Heart left ventricle (tissue), 16 donors: ENCODE measurements around the gene ADARB1. TPM values are rescaled to one million over a fixed set of nuclear protein-coding genes. Genes with fewer than 3 reads are reported as not detected.
A peak's percentile ranks its signal among the peaks of the same experiment; 100 is the strongest.

Source experiments
- ATAC-seq, 4 donors: fragments of 200-7000 bp; cut with Tn5 transposase; one replicate each; pipeline ENCODE4 v1.9.1; 2020 to 2022; ENCODE audit warnings: moderate library complexity in 4 of 4, mild to moderate bottlenecking in 3 of 4, moderate number of reproducible peaks in 1 of 4
- DNase-seq, 5 donors: peaks; one replicate each; pipeline ENCODE4 v3.0.0-alpha.2; 2020
- H3K27ac ChIP-seq, 12 donors: fragments of 200-600 bp; sonication (generic) in 4 of 12; one replicate each; pipeline versions ENCODE4 v1.5.0 to v1.8.0; 2016 to 2022; ENCODE audit warnings: mild to moderate bottlenecking in 2 of 12
- H3K27me3 ChIP-seq, 9 donors: fragments of 200-600 bp; sonication (generic) in 2 of 9; one replicate each; pipeline versions ENCODE4 v1.5.1 to v1.8.0; 2016 to 2022; ENCODE audit warnings: mild to moderate bottlenecking in 3 of 9
- H3K36me3 ChIP-seq, 9 donors: fragments of 200-600 bp; sonication (generic) in 2 of 9; one replicate each; pipeline versions ENCODE4 v1.5.0 to v1.8.0; 2018 to 2022; ENCODE audit warnings: mild to moderate bottlenecking in 2 of 9
- H3K4me1 ChIP-seq, 12 donors: fragments of 200-600 bp; sonication (generic) in 4 of 12; one replicate each; pipeline versions ENCODE4 v1.5.0 to v1.8.0; 2016 to 2022; ENCODE audit warnings: mild to moderate bottlenecking in 3 of 12
- H3K4me3 ChIP-seq, 12 donors: fragments of 200-600 bp; sonication (generic) in 4 of 12; one replicate each; pipeline versions ENCODE4 v1.5.0 to v1.8.0; 2017 to 2022; ENCODE audit warnings: mild to moderate bottlenecking in 9 of 12, moderate library complexity in 4 of 12
- H3K9me3 ChIP-seq, 12 donors: fragments of 200-600 bp; sonication (generic) in 4 of 12; one replicate each; pipeline versions ENCODE4 v1.5.0 to v1.8.0; 2016 to 2022; ENCODE audit warnings: mild to moderate bottlenecking in 1 of 12
- POLR2A ChIP-seq, 2 donors: fragments of 450-650 bp; IDR thresholded peaks; one replicate each; pipeline ENCODE4 v1.6.1; 2017; ENCODE audit warnings: antibody characterized with exemption in 2 of 2, mild to moderate bottlenecking in 2 of 2, moderate library complexity in 2 of 2
- WGBS, 4 donors: extraction: QIAGEN DNeasy Blood & Tissue Kit in 2 of 4; methylation state at CpG; one replicate each; pipeline versions ENCODE4 v1.1.5 to v1.1.7; 2013 to 2018; 5-methylcytosine and 5-hydroxymethylcytosine counted together
- intact Hi-C, 10 donors: fragments of 100-400 bp; cut with DNase I; formaldehyde crosslinking; loops; one replicate each; pipeline versions ENCODE4 v1.11.1 to v1.14.2; 2022
- polyA plus RNA-seq, 2 donors: library from polyadenylated mRNA; stranded (reverse); fragments of 200-250 nt; gene quantifications; one replicate each; pipeline ENCODE4 v1.2.3, GENCODE V29; 2013
- total RNA-seq, 9 donors: library from RNA; depleted of rRNA in 2 of 9; stranded (reverse); fragments of >200 nt in 2 of 9; fragmentation: NEBNext Ultra II Directional in 3 of 9; extraction: Animal tissue kit (Norgen Biotek cat#: 25700) in 3 of 9; gene quantifications; one replicate each; pipeline versions ENCODE4 v1.1.0 to v1.2.4, GENCODE V29; 2016 to 2023
- TF ChIP-seq, protein P1 (sequence below), 12 donors: fragments of 200-600 bp; sonication (generic) in 4 of 12; IDR thresholded peaks; one replicate each; pipeline versions ENCODE4 v1.5.0 to v1.8.0; 2018 to 2022; ENCODE audit warnings: antibody characterized with exemption in 12 of 12, mild to moderate bottlenecking in 5 of 12
- donor health status: ischemic (EF 13 %, LVEDD 7.1; RV severe dilation, severe dysfunction).
- donor health status: healthy with polysubstance abuse.
- donor health status: DM: no; HTN: yes; CAD: no.
- donor health status: DM: no; HTN: no; CAD: no.
- donor health status: ischemic (EF 25% LVEDD 6.9; RV normal size, moderate dysfunction).
- donor health status: ischemic (EF 25% LVEDD 5.7; RV mildly dilated, moderate dysfunction).
- donor health status: healthy.
- donor health status: DM: yes; HTN: yes; CAD: no.
- donor health status: ischemic (EF 35%, LVEDD 5.7; RV mildly dilated, moderate dysfunction).
- donor health status: nonischemic (EF 11% LVEDD 7.7; RV severe dilation, severe dysfunction).
- donor health status: DM: yes; HTN: yes; CAD: no.
- donor health status: PGD.
- donor health status: ischemic (EF 29% LVEDD 5.4; RV normal size, mild dysfunction).
- donor health status: nonischemic (EF 23%, LVEDD 6.1; RV moderate dilation, normal function).

Gene ADARB1
- total and polyA plus RNA-seq, 11 donors: 6.9 to 16.3 (median 12.0) TPM

DNA sequence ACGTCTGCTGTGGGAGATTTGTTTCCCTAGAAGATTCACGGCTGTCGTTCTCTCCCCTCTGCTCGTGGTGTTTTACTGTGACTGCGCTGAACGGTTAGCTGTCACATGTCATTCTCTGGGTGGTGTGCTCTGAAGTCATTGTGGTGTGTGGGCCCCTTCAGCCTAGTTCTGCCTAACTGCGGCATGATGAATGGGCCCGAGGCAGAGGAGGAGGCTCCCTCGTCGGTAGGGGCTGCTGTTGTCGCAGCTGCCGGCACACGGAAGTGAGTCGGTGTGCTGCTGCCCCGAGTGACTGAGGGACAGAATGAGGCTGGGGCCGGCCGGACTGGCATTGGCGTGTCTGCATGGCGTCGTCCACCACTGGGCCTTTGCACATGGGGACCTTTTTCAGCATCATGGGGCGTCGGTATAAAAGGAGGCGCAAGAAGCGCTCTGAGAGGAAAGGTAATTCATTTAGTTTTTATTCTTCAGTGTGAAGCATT is 77.9 kb downstream of the ADARB1 start:
- Histone ChIP-seq H3K4me3 (peak overlapping the region in 1 of 12 donors; percentile 16), H3K9me3 (no peaks in the 10 kb centered on the region), H3K4me1 (peaks cover 0 to 33% (median 8%) of the 10 kb centered on the region in 12 donors), H3K27me3 (no peaks in the 10 kb centered on the region), H3K27ac (peak overlapping the region in 1 of 12 donors; percentile 23), H3K36me3 (peaks cover 0 to 18% (median 0%) of the 10 kb centered on the region in 9 donors)
- TF ChIP-seq, protein P1, sequence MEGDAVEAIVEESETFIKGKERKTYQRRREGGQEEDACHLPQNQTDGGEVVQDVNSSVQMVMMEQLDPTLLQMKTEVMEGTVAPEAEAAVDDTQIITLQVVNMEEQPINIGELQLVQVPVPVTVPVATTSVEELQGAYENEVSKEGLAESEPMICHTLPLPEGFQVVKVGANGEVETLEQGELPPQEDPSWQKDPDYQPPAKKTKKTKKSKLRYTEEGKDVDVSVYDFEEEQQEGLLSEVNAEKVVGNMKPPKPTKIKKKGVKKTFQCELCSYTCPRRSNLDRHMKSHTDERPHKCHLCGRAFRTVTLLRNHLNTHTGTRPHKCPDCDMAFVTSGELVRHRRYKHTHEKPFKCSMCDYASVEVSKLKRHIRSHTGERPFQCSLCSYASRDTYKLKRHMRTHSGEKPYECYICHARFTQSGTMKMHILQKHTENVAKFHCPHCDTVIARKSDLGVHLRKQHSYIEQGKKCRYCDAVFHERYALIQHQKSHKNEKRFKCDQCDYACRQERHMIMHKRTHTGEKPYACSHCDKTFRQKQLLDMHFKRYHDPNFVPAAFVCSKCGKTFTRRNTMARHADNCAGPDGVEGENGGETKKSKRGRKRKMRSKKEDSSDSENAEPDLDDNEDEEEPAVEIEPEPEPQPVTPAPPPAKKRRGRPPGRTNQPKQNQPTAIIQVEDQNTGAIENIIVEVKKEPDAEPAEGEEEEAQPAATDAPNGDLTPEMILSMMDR (IDR thresholded peaks at IDR 0.05): peak in 1 of 12 donors; percentile 6
- no peak for TF ChIP-seq POLR2A (IDR thresholded peaks at IDR 0.05)
- peak in 3 of 4 donors; percentile 28 to 53 (median 42) for ATAC-seq
- intact Hi-C loops: no loop called here
- 72 to 85% (median 78%) methylated on average over 24 of the region's 24 CpGs for WGBS, 4 donors
- DNase-seq: peak in 3 of 5 donors; percentile 39 to 72 (median 48)

DNA sequence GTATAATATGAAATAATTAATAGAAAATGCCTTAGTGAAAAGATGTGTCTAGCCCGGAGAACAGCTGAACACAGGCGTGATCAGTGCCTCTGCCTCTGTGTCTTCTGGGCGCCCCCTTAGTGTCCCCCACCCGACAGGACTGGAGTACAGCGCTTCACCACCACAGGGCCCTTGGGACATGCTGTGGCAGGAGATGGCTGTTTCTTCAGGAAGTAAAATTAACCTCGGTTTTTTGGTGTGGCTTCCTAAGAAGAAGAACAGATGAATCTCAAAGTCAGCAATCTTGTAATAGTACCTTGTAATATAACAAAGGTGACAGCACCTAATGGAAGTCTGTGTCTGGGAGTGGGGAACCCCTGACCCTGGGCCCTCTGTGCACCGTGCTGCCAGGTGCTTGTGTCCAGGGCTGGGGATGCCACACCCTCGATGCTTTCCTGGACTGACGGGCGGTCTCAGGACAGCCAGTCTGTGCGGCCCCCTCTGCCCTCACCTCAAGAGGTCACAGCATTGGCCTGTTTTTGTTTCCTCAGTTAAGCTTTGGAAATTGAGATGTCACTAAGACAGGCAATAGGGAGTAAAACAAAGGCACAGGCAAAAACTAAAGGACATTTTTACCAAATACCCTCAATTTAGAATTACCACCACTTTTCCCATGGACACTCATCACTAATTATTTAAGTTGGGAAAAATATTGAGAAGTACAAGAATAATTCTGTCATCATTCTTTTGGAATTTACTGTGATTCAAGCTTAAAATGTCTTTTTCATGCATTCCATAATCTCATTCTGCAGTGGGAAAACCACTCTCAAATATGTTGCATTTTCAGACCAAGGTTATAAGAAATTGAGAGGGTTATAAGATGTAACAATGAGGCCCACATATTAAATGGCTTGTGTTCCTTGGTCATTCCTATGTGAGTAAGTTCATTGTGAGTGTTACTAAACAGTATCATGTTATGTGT is 79.3 kb downstream of the ADARB1 start:
- 65 to 76% (median 69%) methylated on average over 11 of the region's 11 CpGs for WGBS, 4 donors
- Histone ChIP-seq H3K4me3 (no peak overlapping the region), H3K9me3 (no peaks in the 10 kb centered on the region), H3K36me3 (peaks cover 0 to 15% (median 0%) of the 10 kb centered on the region in 9 donors), H3K27me3 (no peaks in the 10 kb centered on the region), H3K4me1 (peaks cover 0 to 33% (median 8%) of the 10 kb centered on the region in 12 donors), H3K27ac (no peak overlapping the region)
- no peak for TF ChIP-seq POLR2A (IDR thresholded peaks at IDR 0.05)
- TF ChIP-seq, protein P1 (IDR thresholded peaks at IDR 0.05): no peak
- DNase-seq (peak in 1 of 5 donors; percentile 43), ATAC-seq (peak in 1 of 4 donors; percentile 31)
- intact Hi-C loops: no loop called here

DNA sequence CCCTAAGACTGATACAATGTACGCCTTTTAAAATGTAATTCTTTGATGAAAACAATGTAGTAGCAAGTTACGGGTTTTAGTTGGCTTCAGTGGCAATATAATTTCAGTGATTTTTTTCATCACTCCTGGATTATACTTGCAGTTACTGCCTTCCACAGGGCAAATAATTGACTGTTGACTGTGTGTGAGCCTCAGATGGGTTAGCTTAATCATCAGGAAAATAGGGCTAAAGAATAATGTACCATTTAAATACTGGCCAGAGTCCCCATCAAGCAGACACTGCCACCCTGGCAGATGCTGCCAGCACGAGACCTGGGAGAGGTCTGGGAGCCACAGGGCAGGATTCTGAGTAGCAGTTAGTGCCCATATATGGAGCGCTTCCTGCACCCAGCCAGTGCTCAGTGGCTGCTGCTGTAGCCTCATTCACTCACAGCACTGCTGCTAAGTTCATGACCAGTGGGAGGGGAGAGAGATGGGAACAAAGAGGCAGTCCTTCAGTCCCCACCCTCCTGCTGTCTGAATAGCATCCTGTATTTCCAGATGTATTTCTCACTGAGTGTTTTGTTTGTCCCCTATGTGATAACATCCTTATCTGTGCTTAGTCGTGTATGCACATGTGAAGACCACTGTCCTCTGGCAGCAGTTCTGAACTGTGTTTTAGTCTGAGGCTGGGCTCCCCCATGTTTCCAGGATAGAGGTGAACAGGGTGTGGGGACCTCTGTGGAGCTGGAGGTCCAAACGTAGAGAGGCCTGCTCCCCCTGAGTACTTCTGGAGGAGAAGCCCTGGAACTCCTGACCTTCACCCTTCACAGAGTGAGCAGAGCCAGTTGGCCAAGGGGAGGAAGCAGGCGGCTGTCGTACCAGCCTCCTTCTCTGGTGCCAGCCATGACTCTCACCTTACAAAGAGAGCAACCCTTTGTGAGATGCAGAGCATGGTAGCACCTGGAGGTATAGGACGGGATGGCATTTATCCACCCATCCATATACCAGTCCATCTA is 80.4 kb downstream of the ADARB1 start:
- peak in 3 of 4 donors; percentile 52 to 75 (median 71) for ATAC-seq

More for the DNA sequence above, 80.4 kb downstream of the ADARB1 start:
- Histone ChIP-seq H3K36me3 (peaks cover 0 to 10% (median 0%) of the 10 kb centered on the region in 9 donors), H3K9me3 (no peaks in the 10 kb centered on the region), H3K4me3 (no peak overlapping the region), H3K4me1 (peaks cover 0 to 33% (median 8%) of the 10 kb centered on the region in 12 donors), H3K27ac (peak overlapping the region in 1 of 12 donors; percentile 25), H3K27me3 (no peaks in the 10 kb centered on the region)
- TF ChIP-seq, protein P1 (IDR thresholded peaks at IDR 0.05): no peak
- TF ChIP-seq POLR2A (IDR thresholded peaks at IDR 0.05): no peak
- intact Hi-C loops: no loop called here
- 72 to 78% (median 76%) methylated on average over 9 of the region's 9 CpGs for WGBS, 4 donors
- peak in 1 of 5 donors; percentile 47 for DNase-seq
